ENCODE measurements around the gene MYDGF. TPM values are rescaled to one million over a fixed set of nuclear protein-coding genes. Genes with fewer than 3 reads are reported as not detected.

MYDGF gene
- total RNA-seq, result 10 to 100 TPM; 33.5 to 48.7 (median 41.5) TPM

GRCh38 chr19:4669723-4670480 lies at the start of gene MYDGF:
Gene MYDGF, minus strand, starts transcription at chr19:4670342. Its CDS starts 8 bp downstream, at chr19:4670334.
- Histone ChIP-seq H3K27me3 (no peaks in the 10 kb centered on the region), H3K9me3 (no peaks in the 10 kb centered on the region), H3K36me3 (peaks cover 0 to 42% (median under 1%) of the 10 kb centered on the region in 3 donors), H3K4me1 (peaks cover 0 to 28% (median 9%) of the 10 kb centered on the region in 4 donors), H3K4me3 (peak within 1 kb of the TSS; percentile 77 to 99 (median 86)), H3K27ac (peak within 1 kb of the TSS; percentile 58 to 86 (median 81))
- WGBS, 2 donors, result 2% methylated on average over 26 to 56 of the region's 75 CpGs
- DNase-seq (ENCODE audit: low spot score in 2 of 2), result peak; percentile 78 to 81
- TF ChIP-seq, protein P1, sequence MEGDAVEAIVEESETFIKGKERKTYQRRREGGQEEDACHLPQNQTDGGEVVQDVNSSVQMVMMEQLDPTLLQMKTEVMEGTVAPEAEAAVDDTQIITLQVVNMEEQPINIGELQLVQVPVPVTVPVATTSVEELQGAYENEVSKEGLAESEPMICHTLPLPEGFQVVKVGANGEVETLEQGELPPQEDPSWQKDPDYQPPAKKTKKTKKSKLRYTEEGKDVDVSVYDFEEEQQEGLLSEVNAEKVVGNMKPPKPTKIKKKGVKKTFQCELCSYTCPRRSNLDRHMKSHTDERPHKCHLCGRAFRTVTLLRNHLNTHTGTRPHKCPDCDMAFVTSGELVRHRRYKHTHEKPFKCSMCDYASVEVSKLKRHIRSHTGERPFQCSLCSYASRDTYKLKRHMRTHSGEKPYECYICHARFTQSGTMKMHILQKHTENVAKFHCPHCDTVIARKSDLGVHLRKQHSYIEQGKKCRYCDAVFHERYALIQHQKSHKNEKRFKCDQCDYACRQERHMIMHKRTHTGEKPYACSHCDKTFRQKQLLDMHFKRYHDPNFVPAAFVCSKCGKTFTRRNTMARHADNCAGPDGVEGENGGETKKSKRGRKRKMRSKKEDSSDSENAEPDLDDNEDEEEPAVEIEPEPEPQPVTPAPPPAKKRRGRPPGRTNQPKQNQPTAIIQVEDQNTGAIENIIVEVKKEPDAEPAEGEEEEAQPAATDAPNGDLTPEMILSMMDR (IDR thresholded peaks at IDR 0.05), result no peak
- peak; percentile 53 to 81 for TF ChIP-seq EP300 (IDR thresholded peaks at IDR 0.05)
- TF ChIP-seq POLR2A (IDR thresholded peaks at IDR 0.05), result peak in 1 of 2 donors; percentile 54

DNA sequence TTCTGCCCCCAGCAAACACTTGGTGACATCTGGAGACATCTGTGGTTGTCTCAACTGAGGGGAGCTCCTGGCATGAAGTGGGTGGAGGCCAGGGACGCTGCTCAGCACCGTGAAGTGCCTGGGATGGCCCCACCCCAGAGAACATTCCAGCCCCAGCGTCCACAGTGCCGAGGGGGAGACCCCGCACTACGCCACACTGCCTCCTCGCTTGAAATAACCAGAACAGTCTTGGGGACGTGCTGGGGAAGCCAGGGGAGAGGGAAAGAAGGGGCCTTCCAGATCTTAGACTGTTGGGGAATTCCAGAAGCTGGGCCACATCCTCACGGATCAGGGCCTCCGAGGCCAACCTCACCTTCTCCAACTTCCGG lies 49.3 kb upstream of the MYDGF start:
- no peak overlapping the region for H3K4me3 ChIP-seq
- H3K9me3 ChIP-seq, result no peaks in the 10 kb centered on the region
- H3K4me1 ChIP-seq, result peaks cover 0 to 64% (median 18%) of the 10 kb centered on the region in 4 donors
- 77 to 82% methylated on average over 11 of the region's 11 CpGs for WGBS, 2 donors
- no peak for DNase-seq (ENCODE audit: low spot score in 2 of 2)
- no peaks in the 10 kb centered on the region for H3K27me3 ChIP-seq
- TF ChIP-seq, protein P1 (IDR thresholded peaks at IDR 0.05), result no peak
- TF ChIP-seq POLR2A (IDR thresholded peaks at IDR 0.05) (no peak), EP300 (IDR thresholded peaks at IDR 0.05) (no peak)
- peaks cover 0 to 72% (median 10%) of the 10 kb centered on the region in 3 donors for H3K36me3 ChIP-seq
- H3K27ac ChIP-seq, result peak overlapping the region in 1 of 4 donors; percentile 24

DNA sequence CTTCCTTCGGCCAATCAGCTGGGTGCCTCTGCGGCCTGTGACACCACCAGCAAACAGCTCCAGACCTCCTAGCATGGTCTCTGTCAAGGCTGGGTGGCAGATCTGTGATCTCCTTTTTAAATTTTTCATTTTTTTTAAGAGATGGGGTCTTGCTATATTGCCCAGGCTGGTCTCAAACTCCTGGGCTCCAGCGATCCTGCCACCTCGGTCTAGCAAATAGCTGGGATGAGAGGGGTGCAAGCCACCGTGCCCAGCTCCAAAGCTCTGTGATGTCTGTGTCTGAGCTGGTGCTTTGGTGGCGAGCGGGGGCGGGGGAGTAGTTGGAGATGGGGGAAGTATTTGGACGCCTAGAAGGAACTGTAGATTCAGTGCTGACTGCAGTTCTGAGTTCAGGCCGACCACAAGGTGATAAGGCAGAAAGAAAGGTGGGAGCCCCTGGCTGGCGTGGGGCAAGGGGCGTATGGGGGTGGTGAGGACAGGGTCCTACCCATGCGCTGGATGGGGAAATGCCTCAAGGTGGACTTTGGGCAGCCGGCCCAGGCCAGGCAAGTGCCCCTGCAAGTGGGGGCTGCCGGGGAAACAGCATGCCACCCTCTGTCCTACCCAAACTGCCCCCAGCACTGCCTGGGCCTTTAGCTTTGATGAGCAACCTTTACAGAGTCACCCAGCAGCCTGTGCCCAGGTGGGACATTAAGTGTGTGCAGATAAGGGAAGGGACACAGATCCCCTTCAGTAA lies 48.0 kb upstream of the MYDGF start:
- Histone ChIP-seq H3K4me3 (no peak overlapping the region), H3K9me3 (no peaks in the 10 kb centered on the region), H3K4me1 (peaks cover 0 to 74% (median 18%) of the 10 kb centered on the region in 4 donors), H3K27ac (peak overlapping the region in 1 of 4 donors; percentile 73), H3K27me3 (no peaks in the 10 kb centered on the region), H3K36me3 (peaks cover 0 to 86% (median 10%) of the 10 kb centered on the region in 3 donors)
- TF ChIP-seq, protein P1 (IDR thresholded peaks at IDR 0.05), result no peak
- TF ChIP-seq POLR2A (IDR thresholded peaks at IDR 0.05) (no peak), EP300 (IDR thresholded peaks at IDR 0.05) (no peak)
- DNase-seq (ENCODE audit: low spot score in 2 of 2), result no peak
- WGBS, 2 donors, result 78 to 82% methylated on average over 15 of the region's 15 CpGs

DNA sequence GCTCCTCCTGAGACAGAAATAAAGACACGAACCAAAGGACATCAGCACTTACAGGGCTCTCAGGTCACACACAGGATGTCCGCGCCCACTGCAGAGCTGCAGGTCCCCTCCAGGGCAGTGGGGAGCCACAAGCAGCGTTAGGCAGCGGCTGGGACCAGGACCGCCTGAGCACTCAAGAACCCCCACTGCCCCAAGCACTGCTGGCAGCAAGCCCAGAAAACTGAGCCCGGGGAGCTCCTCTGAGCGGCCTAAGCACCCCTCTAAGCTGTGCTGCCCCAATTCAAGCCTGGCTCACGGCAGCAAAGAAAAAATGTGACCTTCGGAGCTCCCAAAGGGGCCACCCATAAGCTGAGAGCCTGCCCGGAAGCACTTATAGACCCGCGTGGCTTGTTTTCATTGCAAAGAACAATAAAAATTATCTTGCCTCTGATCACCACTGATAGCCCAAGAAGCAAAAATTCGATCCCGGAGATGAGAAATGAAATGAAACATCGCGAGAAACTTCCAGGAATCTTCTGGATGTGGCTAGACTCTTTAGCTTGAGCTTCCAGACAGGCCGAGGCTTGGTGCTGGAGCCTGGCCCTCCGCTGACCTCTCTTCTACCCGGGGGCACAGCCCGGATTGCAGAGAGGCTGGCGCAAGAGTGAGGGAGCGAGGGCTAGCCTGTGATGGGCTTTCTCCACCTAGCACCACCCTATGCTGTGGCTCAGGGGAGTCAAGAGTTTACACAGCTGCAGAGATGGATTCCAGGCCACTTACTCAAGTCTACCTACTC lies 47.2 kb upstream of the MYDGF start:
- H3K4me3 ChIP-seq, result no peak overlapping the region
- H3K4me1 ChIP-seq, result peaks cover 0 to 72% (median 12%) of the 10 kb centered on the region in 4 donors
- peaks cover 0 to 93% (median 10%) of the 10 kb centered on the region in 3 donors for H3K36me3 ChIP-seq
- H3K27ac ChIP-seq, result peak overlapping the region in 3 of 4 donors; percentile 2 to 73 (median 36)
- TF ChIP-seq EP300 (IDR thresholded peaks at IDR 0.05) (peak in 1 of 2 donors; percentile 43), POLR2A (IDR thresholded peaks at IDR 0.05) (no peak)
- TF ChIP-seq, protein P1 (IDR thresholded peaks at IDR 0.05), result no peak
- 38 to 40% methylated on average over 19 to 23 of the region's 23 CpGs for WGBS, 2 donors
- H3K9me3 ChIP-seq, result no peaks in the 10 kb centered on the region
- H3K27me3 ChIP-seq, result no peaks in the 10 kb centered on the region
- peak; percentile 45 to 53 for DNase-seq (ENCODE audit: low spot score in 2 of 2)
